GM12878 (cell line): ENCODE results near the gene PPIB. TPM values are rescaled to one million over a fixed set of nuclear protein-coding genes. Genes with fewer than 3 reads are reported as not detected.

Source experiments
- ATAC-seq: fragments of 200-7000 bp; cut with Tn5 transposase; 3 replicates; pipeline ENCODE4 v1.9.1; 2020; ENCODE audit warnings: mild to moderate bottlenecking, moderate library complexity
- BruUV-seq: library from RNA; stranded (reverse); fragments of 400-500 nt; replicated peaks from 2 replicates; lab custom pipeline; 2021; lab: Mats Ljungman, UMichigan
- CTCF ChIA-PET: fragments of 300-600 bp; sonication (Branson Sonifier 250); formaldehyde crosslinking; extraction: SDS; loops from one replicate; lab custom pipeline; 2021; ENCODE audit warnings: inconsistent platforms; lab: Yijun Ruan, JAX
- POLR2A ChIA-PET: fragments of 350-600 bp; formaldehyde crosslinking; extraction: SDS; loops from one replicate; lab custom pipeline; 2021; ENCODE audit warnings: inconsistent platforms; lab: Charles Lee
- RAD21 ChIA-PET: fragments of 300-600 bp; sonication (Branson Sonifier 250); formaldehyde crosslinking; loops from one replicate; lab custom pipeline; 2023; ENCODE audit warnings: antibody characterized with exemption; ENCODE audit not compliant: unreplicated experiment; lab: Charles Lee
- SMC1A ChIA-PET: fragments of 300-600 bp; sonication (Branson Sonifier 250); formaldehyde crosslinking; loops from one replicate; lab custom pipeline; 2023; ENCODE audit not compliant: unreplicated experiment, uncharacterized antibody; lab: Charles Lee
- DNase-seq: peaks from one replicate; pipeline ENCODE4 v3.0.0-alpha.2; 2011; ENCODE audit warnings: low read depth, low spot score
- FAIRE-seq: peaks from 3 replicates; lab custom pipeline; 2011; peaks lifted over from hg19 to GRCh38; lab: Jason Lieb, UNC
- H2AFZ ChIP-seq: 2 replicates; pipeline ENCODE4 v1.6.0; 2011; ENCODE audit warnings: low read depth, low read length, control low read depth; ENCODE audit not compliant: control insufficient read depth
- H3K27ac ChIP-seq: 2 replicates; pipeline ENCODE4 v1.5.1; 2011; ENCODE audit warnings: control low read depth; ENCODE audit not compliant: control insufficient read depth, insufficient read depth
- H3K27me3 ChIP-seq, 2 experiments: replicated peaks in 1 of 2; 2 replicates each; pipeline versions ENCODE4 v1.6.0 to v1.6.1; 2011; ENCODE audit warnings: low read length in 1 of 2; ENCODE audit not compliant: control insufficient read depth in 2 of 2, insufficient read depth in 2 of 2
- H3K36me3 ChIP-seq, 2 experiments: 2 replicates each; pipeline ENCODE4 v1.5.1; 2011; ENCODE audit warnings: low read length in 1 of 2; ENCODE audit not compliant: control insufficient read depth in 2 of 2, insufficient read depth in 2 of 2
- H3K4me1 ChIP-seq: 2 replicates; pipeline ENCODE4 v1.6.1; 2011; ENCODE audit warnings: mild to moderate bottlenecking, low read length, moderate library complexity, mixed read lengths; ENCODE audit not compliant: control insufficient read depth, insufficient read depth
- H3K4me2 ChIP-seq: 2 replicates; pipeline ENCODE4 v1.6.0; 2011; ENCODE audit warnings: control low read depth; ENCODE audit not compliant: control insufficient read depth, insufficient read depth
- H3K4me3 ChIP-seq: fragments of 200-600 bp; sonication (generic); 2 replicates; pipeline ENCODE4 v1.5.1; 2016
- H3K79me2 ChIP-seq: 2 replicates; pipeline ENCODE4 v1.6.0; 2011; ENCODE audit warnings: low read length; ENCODE audit not compliant: control insufficient read depth, insufficient read depth
- H3K9ac ChIP-seq: 2 replicates; pipeline ENCODE4 v1.8.0; 2011; ENCODE audit warnings: low read length, control low read depth, mixed read lengths; ENCODE audit not compliant: control insufficient read depth, insufficient read depth
- H3K9me3 ChIP-seq: replicated peaks from 3 replicates; pipeline ENCODE4 v1.5.1; 2011; ENCODE audit warnings: mild to moderate bottlenecking, low read length; ENCODE audit not compliant: control insufficient read depth, insufficient read depth
- H4K20me1 ChIP-seq: 2 replicates; pipeline ENCODE4 v1.6.0; 2011; ENCODE audit not compliant: control insufficient read depth, insufficient read depth
- BCL11A ChIP-seq: IDR thresholded peaks from 2 replicates; pipeline ENCODE4 v1.6.1; 2011; ENCODE audit warnings: low read depth, low read length
- DPF2 ChIP-seq: fragments of 450-650 bp; IDR thresholded peaks from 2 replicates; pipeline ENCODE4 v1.6.1; 2017; ENCODE audit warnings: mild to moderate bottlenecking
- FOS ChIP-seq: IDR thresholded peaks from 3 replicates; pipeline ENCODE4 v1.6.1; 2011; ENCODE audit warnings: borderline replicate concordance; ENCODE audit not compliant: insufficient read length; ENCODE audit errors: extremely low read depth
- FOXM1 ChIP-seq: IDR thresholded peaks from 2 replicates; pipeline ENCODE4 v1.6.1; 2012; ENCODE audit warnings: low read depth, mild to moderate bottlenecking, inconsistent platforms, low read length, moderate library complexity
- HDAC2 ChIP-seq: fragments of 200-600 bp; sonication (generic); IDR thresholded peaks from 2 replicates; pipeline ENCODE4 v1.6.1; 2017
- IRF4 ChIP-seq: IDR thresholded peaks from 2 replicates; pipeline ENCODE4 v1.6.1; 2011; ENCODE audit warnings: low read depth, low read length
- KAT2A ChIP-seq: conservative IDR thresholded peaks from 2 replicates; pipeline ENCODE4 v1.6.1; 2011; ENCODE audit warnings: low read depth, low read length; ENCODE audit not compliant: control insufficient read depth
- MAX ChIP-seq: IDR thresholded peaks from 2 replicates; pipeline ENCODE4 v1.6.1; 2012; ENCODE audit warnings: low read depth, low read length, improper control_type of control experiment
- NFYB ChIP-seq: IDR thresholded peaks from 2 replicates; pipeline ENCODE4 v1.6.1; 2011; ENCODE audit warnings: low read depth, mild to moderate bottlenecking, low read length, improper control_type of control experiment, moderate library complexity; ENCODE audit not compliant: insufficient read depth
- POU2F2 ChIP-seq: IDR thresholded peaks from 3 replicates; pipeline ENCODE4 v1.6.1; 2011; ENCODE audit warnings: low read depth, mild to moderate bottlenecking, low read length, borderline replicate concordance
- ZNF217 ChIP-seq: fragments of 450-650 bp; IDR thresholded peaks from 2 replicates; pipeline ENCODE4 v1.6.1; 2017; ENCODE audit warnings: antibody characterized with exemption, mild to moderate bottlenecking
- ZNF592 ChIP-seq: fragments of 450-650 bp; IDR thresholded peaks from 2 replicates; pipeline ENCODE4 v1.6.1; 2017; ENCODE audit warnings: mild to moderate bottlenecking, moderate library complexity
- WGBS: methylation state at CpG from one replicate; pipeline ENCODE4 v1.1.6; 2016; ENCODE audit warnings: low lambda C conversion rate; ENCODE audit not compliant: insufficient replicate concordance, insufficient coverage; ENCODE audit errors: missing lambda C conversion rate; 5-methylcytosine and 5-hydroxymethylcytosine counted together
- in situ Hi-C: fragments of 300-500 bp; cut with MboI; formaldehyde crosslinking; loops from 9 replicates; pipeline ENCODE4 v1.14.3; 2018; ENCODE audit warnings: mixed read lengths
- intact Hi-C: fragments of 100-400 bp; cut with micrococcal nuclease; formaldehyde crosslinking; loops from one replicate; pipeline ENCODE4 v1.14.2; 2022; ENCODE audit not compliant: unreplicated experiment
- polyA plus RNA-seq, 11 experiments: library from polyadenylated mRNA; depleted of rRNA in 4 of 11; unstranded in 6 of 11; stranded (reverse) in 5 of 11; fragments of >200 nt; fragmentation: Nextera tagmentation in 4 of 11; fragmentation: Illumina TruSeq in 1 of 11; extraction: Ambion mirVana in 4 of 11; extraction: Trizol in 1 of 11; gene quantifications; 1 replicate in 1 of 11; 2 replicates in 10 of 11; pipeline versions ENCODE4 v1.2.1 to v1.2.3, GENCODE V29; 2011 to 2016; ENCODE audit warnings: inconsistent platforms in 2 of 11, missing spikeins in 2 of 11, low read depth in 1 of 11
- total RNA-seq, 4 experiments: library from RNA; depleted of rRNA in 3 of 4; stranded (reverse); fragments of >200 nt in 3 of 4; fragmentation: Illumina TruSeq in 1 of 4; extraction: Trizol in 1 of 4; gene quantifications; 2 replicates each; pipeline versions ENCODE4 v1.2.1 to v1.2.3, GENCODE V29; 2013 to 2021

PPIB gene
- total and polyA plus RNA-seq, 10 of the 15 experiments (the other 5 are each of a cell fraction or from before 2014, with no cell fraction given): 344 to 936 (median 508) TPM

- no peak for DNase-seq
- H3K36me3 ChIP-seq: peaks cover 0 to 10% of the 10 kb centered on the region in 2 experiments
- POLR2A ChIA-PET: interaction anchor here (0.6 to 0.7 kb wide), 2 partner anchors 247 to 817 kb away, joined by 5 to 8 read pairs; no protein-coding TSS in a partner anchor
- no peaks in the 10 kb centered on the region for H3K4me1 ChIP-seq
- no peaks in the 10 kb centered on the region for H3K27me3 ChIP-seq
- no peak for TF ChIP-seq IRF4
- no peak for TF ChIP-seq ZNF592
- no peak for TF ChIP-seq MAX
- TF ChIP-seq FOXM1: no peak
- TF ChIP-seq BCL11A: no peak
- no peak for TF ChIP-seq HDAC2
- no peak for TF ChIP-seq ZNF217
- TF ChIP-seq KAT2A: no peak
- TF ChIP-seq POU2F2: no peak
- TF ChIP-seq DPF2: no peak
- TF ChIP-seq FOS: no peak
- TF ChIP-seq NFYB: no peak
- TF ChIP-seq, all 136 proteins: peak for 0
- ATAC-seq (no peak), FAIRE-seq (no peak)
- Histone ChIP-seq H2AFZ (no peak overlapping the region), H3K4me2 (no peak overlapping the region), H3K9me3 (no peaks in the 10 kb centered on the region), H4K20me1 (no peaks in the 10 kb centered on the region), H3K4me3 (no peak overlapping the region), H3K79me2 (no peaks in the 10 kb centered on the region), H3K27ac (no peak overlapping the region), H3K9ac (no peak overlapping the region)
- ChIA-PET SMC1A (no interaction called here), RAD21 (interaction anchor here (0.6 kb wide), 1 partner anchor 490 kb away, joined by 5 read pairs; no protein-coding TSS in a partner anchor), CTCF (interaction anchor here (1.7 kb wide), 1 partner anchor 9 kb away, joined by 3 read pairs; no protein-coding TSS in a partner anchor)
- WGBS: 97% methylated on average over 5 of the region's 5 CpGs
- in situ Hi-C loops (no loop called here), intact Hi-C loops (no loop called here)
- no TSS peak for BruUV-seq
These were observed 29.4 kb upstream of the PPIB start for GRCh38 chr15:64191971-64192830.
